GM12892 (cell line): ENCODE data around the gene SMAD6.

ENCODE experiments used
- DNase-seq: peaks from one replicate; pipeline ENCODE4 v3.0.0; 2011; ENCODE audit not compliant: insufficient read length
- FAIRE-seq: peaks from 2 replicates; lab custom pipeline; 2011; peaks lifted over from hg19 to GRCh38; lab: Jason Lieb, UNC
- POLR2A ChIP-seq: IDR thresholded peaks from 2 replicates; pipeline ENCODE4 v1.6.1; 2011; ENCODE audit warnings: low read depth, low read length, control low read depth
- POLR2AphosphoS5 ChIP-seq: IDR thresholded peaks from 2 replicates; pipeline ENCODE4 v1.6.1; 2011; ENCODE audit warnings: low read depth, low read length, control low read depth
- TAF1 ChIP-seq: IDR thresholded peaks from 2 replicates; pipeline ENCODE4 v1.6.1; 2011; ENCODE audit warnings: low read depth, mild to moderate bottlenecking, control low read depth, low read length, borderline replicate concordance

Gene SMAD6

GRCh38 chr15:66659384-66659783, 42.7 kb upstream of the SMAD6 start:
- FAIRE-seq = no peak
- TF ChIP-seq POLR2AphosphoS5 (no peak), POLR2A (no peak)

DNA sequence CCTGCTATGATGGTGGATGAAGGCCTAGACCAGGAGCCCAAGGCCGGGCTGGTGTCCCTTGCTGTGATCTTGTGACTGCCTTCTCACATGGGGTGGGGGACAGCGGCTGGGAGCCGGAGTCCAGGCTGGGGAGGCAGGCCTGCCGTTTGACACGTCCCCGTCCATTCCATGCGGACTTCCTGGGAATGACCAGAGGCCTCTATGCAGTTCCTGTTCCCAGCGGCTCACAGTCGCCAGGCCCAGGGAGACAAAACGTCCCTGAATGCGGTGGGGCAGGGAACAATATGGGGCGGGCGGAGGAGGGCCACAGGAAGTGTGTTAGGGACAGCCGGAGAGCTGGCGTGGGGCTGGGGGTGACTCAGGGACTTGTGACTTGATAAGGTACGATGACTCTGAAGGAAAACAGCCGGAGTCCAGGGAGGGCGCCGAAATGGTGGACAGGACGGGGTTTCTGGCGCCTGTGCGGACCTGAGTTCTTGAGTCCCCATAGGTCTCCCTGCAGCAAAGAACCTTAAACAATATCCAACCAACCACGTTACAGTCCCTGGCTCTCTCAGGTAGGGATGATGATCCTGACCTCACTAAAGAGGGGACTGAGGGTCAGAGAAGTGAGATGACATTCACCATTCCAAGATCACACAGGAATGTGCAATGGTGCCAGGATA, 40.5 kb upstream of the SMAD6 start:
- DNase-seq (no peak), FAIRE-seq (no peak)
- TF ChIP-seq POLR2AphosphoS5 = no peak
- no peak for TF ChIP-seq TAF1
- TF ChIP-seq POLR2A = no peak

More at GRCh38 chr15:66659384-66659783, 42.7 kb upstream of the SMAD6 start:
- DNase-seq = no peak

GRCh38 chr15:66662522-66662921, 39.5 kb upstream of the SMAD6 start:
- no peak for TF ChIP-seq TAF1
- no peak for TF ChIP-seq POLR2A
- TF ChIP-seq POLR2AphosphoS5 = no peak
- DNase-seq (no peak), FAIRE-seq (no peak)

GRCh38 chr15:66663664-66664063, 38.4 kb upstream of the SMAD6 start:
- FAIRE-seq (no peak), DNase-seq (no peak)

GRCh38 chr15:66670175-66670574, 31.9 kb upstream of the SMAD6 start:
- TF ChIP-seq POLR2AphosphoS5 (no peak), TAF1 (no peak)
- no peak for FAIRE-seq

More at GRCh38 chr15:66663664-66664063, 38.4 kb upstream of the SMAD6 start:
- no peak for TF ChIP-seq POLR2AphosphoS5
- no peak for TF ChIP-seq TAF1
- TF ChIP-seq POLR2A = no peak

GRCh38 chr15:66670762-66671580, 31.1 kb upstream of the SMAD6 start:
- DNase-seq (no peak), FAIRE-seq (no peak)

More at GRCh38 chr15:66670175-66670574, 31.9 kb upstream of the SMAD6 start:
- no peak for DNase-seq

DNA sequence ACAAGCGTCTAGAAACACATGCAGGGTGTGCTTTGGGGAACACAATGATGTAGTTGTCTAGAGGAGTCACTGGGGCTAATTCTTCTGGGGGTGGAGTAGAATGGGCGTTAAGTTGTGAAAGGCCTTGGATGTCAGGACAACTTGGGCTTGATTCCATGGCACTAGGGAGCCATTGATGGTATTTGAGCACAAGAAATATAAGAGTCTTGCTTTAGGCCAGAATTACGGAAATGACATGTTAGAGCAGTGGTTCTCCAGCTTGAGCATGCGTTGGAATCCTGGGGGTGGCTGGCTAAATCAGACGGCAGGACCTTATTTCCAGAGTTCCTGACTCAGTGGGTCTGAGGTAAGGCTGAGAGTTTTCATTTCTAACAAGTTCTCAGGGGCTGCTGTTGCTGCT, 29.2 kb upstream of the SMAD6 start:
- DNase-seq (no peak), FAIRE-seq (no peak)
- no peak for TF ChIP-seq TAF1
- no peak for TF ChIP-seq POLR2A
- TF ChIP-seq POLR2AphosphoS5 = no peak

More at GRCh38 chr15:66670762-66671580, 31.1 kb upstream of the SMAD6 start:
- TF ChIP-seq TAF1 (no peak), POLR2AphosphoS5 (no peak), POLR2A (no peak)

DNA sequence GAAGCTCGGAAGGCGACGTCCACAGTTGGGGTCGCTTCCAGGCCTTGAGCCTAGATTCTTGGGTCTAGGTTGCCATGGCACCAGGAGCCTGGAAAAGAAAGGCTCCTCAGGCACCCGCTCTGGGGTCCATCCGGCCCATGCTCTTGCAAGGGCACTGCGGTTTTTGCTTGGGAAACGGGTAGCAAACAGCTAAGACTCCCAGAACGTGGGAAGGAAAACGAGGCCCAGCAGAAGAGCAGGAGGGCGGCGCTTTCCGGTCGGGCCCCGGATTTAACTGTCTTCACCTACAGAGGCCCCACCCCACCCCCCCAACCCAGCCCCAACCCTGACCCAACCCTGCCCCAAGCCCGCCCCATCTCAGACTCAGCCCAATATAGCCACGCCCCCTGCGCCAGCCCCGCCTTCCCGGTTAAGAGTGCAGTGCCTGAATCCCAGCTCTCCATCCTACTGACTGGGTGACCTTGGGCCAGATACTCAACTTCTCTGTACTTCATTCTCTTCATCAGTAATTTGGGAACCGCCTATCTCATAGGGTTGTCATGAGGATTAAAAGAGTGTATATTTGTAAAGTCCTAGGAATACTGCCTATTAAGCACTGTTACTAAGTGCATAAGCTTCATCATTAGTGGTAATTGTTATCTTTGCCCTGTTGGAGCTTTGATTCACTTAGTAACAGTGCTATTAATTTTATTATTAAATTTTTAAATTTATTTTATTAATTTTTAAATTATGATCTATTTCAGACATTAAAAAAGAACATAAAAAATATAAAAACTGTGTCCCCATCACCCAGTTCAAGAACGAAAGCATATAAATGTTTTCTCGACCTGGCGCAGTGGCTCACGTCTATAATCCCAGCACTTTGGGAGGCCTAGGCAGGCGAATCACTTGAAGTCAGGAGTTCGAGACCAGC, 28.4 kb upstream of the SMAD6 start:
- DNase-seq (no peak), FAIRE-seq (no peak)
- no peak for TF ChIP-seq TAF1
- no peak for TF ChIP-seq POLR2AphosphoS5
- no peak for TF ChIP-seq POLR2A

- FAIRE-seq = no peak
Measured at GRCh38 chr15:66674756-66675155, 27.3 kb upstream of the SMAD6 start.

DNA sequence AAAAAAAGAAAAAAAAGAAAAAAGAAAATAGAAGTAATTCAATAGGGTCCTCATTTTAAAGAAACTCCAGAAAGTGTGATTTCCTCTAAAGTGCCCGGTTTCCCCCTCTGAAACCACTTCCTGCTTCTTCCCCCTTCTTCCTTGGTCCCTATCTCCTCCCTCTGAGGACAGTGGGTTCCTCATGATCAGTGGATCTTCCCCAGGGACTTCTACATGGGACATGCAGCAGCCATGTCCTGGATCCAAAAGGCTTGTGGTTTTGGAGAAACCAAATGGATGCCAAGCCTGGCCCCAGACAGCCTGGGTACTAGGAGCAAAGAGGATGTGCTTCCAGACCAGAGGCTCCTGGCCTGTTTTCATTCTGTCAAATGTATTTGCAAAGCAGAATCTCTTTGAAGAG, 26.6 kb upstream of the SMAD6 start:
- TF ChIP-seq TAF1 (no peak), POLR2AphosphoS5 (no peak), POLR2A (no peak)
- FAIRE-seq (no peak), DNase-seq (no peak)

More at GRCh38 chr15:66674756-66675155, 27.3 kb upstream of the SMAD6 start:
- no peak for DNase-seq
- TF ChIP-seq POLR2A (no peak), POLR2AphosphoS5 (no peak), TAF1 (no peak)

DNA sequence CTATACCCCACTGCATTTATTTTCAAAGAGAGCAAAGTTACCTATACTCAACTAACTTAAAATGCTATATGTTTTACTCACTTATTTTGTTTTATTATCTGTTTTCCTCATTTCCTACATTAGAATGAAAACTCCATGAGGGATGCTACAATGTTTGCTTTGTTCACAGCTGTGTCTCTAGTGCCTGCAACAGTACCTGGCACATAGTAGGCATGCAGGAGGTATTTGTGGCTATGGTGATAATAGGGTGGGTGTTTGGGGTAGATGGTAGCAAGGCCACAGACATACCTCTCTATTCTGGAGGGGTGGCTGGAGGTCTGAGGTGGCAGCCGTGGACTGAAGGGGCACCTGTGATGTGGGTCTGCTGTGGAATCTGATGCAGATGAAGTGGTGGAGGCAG, 24.7 kb upstream of the SMAD6 start:
- TF ChIP-seq POLR2AphosphoS5 = no peak
- TF ChIP-seq POLR2A = no peak
- FAIRE-seq = no peak
- DNase-seq = no peak
